Measurements from ENCODE around the gene EMILIN3.

The EMILIN3 gene

DNA sequence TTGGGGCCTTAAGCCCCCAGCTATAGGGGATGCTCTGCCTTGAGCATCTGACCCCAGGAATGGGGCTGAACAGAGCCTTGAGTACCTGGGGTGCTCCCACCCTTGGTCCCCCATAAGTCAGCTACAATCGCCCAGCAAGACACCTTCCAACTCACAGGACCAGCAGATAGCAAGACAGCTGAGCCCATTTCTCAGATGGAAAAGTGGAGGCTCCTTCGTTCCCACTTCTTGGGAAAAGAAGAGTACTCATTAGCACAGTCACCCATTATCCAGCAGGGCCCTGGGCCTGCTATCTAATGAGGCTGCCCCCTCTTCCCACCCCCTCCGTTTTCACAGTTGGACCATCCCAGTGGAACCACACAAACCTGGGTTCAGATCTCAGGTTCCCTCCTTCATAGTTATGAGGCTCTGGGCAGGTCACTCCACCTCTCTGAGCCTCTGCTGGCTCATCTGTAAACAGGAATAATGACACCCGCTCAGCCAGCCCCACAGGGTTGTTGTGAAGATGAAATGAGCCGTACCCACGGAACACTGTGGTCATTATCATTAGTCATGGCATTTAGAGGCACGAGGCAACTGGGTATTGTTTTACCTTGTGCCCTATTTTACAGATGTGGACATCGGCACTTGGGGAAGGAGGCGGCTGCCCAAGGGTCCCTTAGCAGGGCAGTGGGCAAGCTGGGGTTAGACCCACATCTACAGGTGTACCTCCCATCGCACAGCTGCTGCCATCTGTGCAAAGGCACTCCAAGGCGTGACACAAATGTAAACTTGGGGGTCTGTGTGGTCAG, 21.5 kb downstream of the EMILIN3 start:
- DNase-seq: no peak

DNA sequence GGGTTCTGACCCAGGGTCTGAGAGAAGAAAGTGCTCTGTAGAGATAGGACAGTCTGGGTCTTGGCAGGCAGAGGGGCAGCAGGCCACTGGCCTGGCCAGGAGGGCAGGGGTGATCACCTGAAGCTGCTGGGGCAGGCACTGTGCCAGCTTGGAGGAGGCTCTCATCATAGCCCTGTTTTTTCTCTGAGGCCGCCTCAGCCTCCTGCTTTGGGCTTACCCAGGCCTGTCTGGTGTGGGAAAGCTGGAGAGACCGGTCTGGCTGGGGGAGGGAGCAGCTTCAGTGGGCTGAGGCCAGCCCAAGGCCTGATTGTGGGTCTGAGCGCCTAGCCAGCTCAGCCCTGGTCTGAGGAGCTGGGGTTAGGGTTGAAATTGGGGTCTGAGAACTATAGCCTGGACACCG, 22.1 kb downstream of the EMILIN3 start:
- no peak for DNase-seq

DNA sequence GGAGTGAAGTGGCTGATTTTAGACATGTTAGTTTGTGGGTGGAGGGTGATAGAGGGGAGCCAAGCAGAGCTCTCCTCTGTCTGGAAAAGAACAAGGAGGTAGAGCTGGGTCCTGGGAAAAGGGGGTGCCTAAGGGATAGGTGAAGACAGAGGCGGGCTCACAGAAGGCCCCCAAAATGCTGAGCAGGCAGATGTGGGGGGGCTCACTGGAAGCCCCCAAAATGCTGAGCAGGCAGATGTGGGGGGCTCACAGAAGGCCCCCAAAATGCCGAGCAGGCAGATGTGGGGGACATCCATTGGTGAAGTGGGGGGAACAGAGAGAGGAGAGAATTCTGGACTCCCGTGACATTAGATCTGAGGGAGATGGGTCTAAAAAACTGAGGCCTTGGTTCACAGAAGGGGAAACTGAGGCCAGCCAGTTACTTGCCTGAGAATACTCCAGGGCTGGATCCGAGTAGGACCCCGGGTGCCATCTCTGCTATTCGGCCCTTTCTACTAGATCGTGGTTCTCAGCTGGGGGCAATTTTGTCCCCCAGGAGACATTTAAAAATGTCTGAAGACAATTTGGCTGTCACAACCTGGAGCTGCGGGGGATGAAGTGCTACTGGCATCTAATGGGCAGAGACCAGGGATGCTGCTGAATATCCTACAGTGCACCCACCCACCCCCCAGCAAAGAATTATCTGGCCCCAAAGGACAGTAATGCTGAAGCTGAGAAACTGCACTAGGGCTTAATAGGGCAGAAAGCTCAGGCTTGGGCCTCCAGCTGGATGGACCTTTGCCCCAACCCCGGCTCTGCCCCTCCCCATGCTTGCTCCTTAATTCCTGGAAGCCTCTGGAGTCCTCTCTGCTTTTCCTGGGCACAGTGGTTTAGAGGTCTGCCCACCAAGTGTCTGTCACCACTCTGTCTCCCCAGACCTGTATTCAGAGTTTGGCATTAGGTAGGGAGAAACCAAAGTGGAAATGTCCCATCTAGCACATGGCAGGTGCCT, 23.8 kb downstream of the EMILIN3 start:
- no peak for DNase-seq

DNA sequence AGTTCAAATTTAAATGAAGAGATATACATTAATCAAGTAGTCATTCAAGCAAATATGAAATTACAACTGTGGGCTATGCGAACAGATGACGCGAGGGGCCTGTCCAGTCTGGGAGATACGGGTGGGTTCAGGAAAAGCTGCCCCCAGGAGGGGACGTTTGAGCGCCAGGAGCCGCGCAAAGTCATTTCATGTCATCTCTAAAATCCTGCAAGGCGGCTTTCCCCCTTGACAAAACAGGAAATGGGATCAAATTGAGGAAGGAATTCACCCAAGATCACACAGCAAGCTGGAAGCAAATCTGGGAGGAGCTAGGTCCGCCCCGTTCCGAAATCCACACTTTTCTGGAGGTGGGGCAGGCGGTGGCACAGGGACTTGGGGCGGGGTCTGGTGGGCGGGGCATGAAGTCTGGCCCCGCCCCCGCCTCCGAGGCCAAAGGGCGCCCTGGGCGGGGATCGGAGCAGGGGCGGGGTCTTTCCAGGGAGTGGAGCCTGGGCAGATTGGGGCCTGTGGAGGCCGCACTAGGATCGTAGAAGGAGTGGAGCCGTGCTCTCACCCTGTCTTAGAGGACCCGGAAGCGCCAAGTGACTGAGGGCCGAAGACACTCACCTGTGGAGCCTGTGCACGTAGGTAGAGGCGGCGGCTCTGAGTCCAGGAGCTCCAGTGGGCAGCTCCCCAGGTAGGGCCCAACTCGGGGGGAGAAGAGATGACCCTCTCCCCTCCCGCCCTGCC, 26.1 kb downstream of the EMILIN3 start, which contains the start of gene LPIN3:
TSS of gene LPIN3 (plus strand) at position 495 of the 729 bp plus-strand sequence. CDS start 4,983 bp downstream, outside the sequence.
- peak; percentile 51 to 69 for DNase-seq

DNA sequence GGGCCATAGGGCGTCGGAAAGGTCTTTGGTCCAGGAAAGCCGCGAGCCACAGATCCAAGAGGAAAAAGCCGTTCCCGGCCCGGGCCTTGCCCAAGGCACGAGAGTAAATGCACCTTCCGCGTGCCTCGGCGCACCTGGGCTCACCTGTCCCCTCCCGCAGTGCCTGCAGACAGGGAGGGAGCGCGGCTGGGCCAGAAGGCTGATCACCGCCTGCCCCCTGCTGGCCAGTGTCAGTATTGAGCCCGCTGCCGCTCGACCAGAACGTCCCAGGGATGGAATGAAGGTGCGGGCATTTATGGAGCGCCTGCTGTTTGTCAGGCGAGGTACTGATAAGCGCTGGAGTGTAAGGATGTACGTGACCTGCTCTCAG, 26.7 kb downstream of the EMILIN3 start:
- DNase-seq: peak; percentile 19 to 58

DNA sequence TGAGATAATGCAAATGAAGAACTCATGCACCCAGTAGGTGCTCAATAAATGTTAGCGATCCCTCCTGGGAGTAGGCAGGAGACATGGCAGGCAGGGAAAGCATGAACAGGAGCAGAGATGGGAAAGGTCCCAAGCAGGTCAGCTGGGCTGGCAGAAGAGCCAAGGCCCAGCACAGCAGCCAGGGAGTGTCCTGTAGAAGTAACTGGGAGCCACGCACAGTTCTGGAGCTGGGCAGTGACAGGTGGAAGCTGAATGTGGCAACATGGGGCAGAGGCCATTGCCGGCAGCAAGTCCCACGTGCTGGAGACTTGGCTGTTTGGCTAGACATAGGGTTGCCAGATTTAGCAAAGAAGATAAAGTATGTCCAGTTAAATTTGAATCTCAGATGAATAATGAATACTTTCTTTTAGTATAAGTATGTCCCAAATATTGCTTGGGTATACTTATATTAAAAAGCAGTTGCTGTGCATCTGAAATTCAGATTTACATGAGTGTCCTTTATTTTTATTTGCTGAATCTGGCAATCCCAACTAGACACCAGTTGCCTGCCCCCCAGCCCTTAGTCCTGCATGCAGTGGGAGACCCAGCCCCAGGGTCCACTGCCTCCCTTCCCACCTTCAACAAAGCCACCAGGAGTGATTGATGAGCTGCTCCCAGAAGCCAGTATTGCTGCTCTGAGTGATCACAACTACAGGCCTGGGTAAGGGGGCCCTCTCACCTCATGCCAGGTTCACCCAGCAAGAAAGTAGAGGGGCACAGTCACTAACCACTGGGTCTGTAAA, 29.7 kb downstream of the EMILIN3 start:
- DNase-seq: no peak

DNA sequence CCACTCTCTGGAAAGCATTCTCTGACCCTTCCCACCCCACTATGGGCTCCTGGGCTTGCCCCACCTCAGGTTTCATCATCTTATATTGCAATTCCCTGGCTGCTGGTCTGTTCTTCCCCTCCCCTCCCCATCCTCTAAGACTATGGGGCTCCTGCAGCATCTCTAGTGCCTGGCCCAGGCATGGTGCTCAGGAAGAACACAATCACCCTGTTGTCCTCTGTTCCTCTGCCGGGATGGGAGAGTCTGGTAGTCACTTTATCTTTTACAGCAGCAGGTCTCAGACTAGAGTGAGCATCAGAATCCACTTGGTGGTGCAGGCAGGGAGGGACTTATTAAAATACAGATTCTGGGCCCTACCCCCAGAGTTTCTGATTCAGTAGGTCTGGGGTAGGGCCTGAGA, 31.0 kb downstream of the EMILIN3 start:
- no peak for DNase-seq

DNA sequence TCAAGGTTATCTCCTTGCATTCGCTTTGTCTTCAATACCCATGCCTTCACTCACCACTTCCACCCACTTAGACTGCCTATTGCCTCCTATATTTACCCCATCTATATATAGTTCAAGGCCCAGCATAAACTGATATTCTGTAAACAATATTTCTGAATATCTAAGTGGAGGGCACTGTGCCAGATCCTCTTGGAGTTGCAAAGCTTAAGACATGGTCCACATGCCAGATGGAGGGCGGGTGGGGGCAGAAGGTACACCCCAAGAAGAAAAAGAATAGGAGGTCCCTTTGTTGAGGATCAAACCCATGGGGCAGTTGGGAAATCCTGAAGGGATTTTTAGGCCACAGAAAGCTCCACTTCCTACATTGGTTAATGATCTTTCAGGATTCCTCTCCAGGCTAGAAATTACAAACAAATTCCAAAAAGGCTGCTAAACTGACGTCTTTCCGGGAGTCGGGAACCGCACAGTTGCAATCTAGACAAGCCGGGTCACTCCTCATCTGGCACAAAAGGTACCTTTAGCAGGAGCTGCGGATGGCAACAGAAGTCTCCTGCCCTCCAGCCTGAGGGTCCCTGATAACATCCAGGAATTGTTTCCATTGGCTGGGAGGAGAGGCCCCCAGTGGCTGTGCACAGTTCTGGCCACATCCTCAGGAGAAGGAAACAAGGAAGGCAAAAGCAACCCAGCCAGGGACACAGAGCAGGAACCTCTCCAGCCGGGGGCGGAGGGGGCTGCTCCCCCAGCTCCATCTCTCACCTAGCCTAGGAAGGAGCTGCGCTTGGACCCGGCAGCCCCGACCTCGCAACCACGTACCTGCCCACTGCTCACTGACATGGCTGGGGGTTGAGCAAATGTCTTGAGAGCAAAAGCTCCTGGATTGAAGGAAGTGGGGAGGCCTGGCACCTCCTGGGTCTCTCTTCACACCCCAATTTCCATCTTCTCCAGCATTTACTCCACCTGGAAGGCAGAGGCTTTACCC, 31.9 kb downstream of the EMILIN3 start:
- no peak for DNase-seq

DNA sequence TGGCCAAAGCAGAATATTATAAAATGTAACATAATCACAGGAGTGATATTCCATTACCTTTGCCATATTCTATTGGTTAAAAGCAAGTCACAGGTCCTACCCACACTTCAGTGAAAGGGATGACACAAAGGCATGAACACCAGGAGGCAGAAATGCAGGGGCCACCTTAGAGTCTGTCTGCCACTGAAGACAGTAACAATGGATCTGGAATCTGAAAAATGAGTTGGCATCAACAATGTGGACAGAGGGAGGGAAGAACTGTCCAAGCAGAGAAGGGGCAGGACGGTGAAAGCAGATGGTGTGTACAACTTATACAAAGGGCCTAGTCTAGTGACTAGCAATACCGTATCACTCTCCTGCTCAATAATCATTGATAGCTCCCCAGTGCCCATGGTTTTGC, 32.6 kb downstream of the EMILIN3 start:
- no peak for DNase-seq

DNA sequence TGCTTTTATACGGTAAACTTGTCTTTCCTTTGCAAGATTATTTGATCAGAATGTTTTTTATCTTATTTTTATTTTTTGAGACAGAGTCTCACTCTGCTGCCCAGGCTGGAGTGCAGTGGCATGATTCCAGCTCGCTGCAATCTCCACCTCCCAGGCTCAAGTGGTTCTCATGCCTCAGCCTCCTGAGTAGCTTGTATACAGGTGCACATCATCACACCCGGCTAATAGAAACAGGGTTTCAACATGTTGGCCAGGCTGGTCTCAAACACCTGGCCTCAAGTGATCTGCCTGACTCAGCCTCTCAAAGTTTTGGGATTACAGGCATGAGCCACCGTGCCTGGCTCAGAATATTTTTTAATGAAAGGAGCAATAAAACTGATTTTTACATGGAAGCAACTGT, 34.9 kb downstream of the EMILIN3 start:
- no peak for DNase-seq

DNA sequence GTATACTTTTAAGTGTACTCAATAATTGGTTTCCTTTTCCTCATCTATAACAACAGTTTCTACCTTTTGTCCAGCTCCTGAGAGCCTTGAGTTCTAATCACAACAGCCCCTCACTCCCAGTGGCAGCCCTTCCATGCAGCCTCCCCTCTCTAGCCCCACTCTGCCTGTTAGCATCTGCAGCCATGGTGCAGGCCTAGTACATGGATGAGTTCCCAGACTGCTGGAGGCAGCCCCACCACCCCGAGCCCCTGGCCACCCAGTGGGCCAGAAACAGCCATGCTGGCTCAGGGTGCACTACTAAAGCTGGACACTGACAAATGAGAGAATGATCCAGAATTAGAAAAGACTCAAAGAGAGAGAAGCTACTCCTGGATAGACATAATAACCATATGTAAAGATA, 35.7 kb downstream of the EMILIN3 start:
- DNase-seq: no peak

DNA sequence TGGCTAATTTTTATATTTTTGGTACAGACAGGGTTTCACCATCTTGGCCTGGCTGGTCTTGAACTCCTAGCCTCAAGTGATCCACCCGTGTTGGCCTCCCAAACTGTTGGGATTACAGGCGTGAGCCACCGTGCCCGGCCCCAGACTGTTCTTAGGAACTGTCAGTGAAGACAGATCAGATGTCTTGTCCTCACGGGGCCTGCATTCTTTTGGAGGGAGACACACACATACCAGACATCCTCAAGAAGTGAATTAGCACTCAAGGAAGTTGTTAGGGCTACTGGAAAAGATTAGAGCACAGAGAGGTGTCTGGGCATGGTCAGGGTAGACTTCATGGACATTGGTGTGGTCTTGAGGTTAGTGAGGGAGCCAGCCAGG, 36.3 kb downstream of the EMILIN3 start:
- no peak for DNase-seq

DNA sequence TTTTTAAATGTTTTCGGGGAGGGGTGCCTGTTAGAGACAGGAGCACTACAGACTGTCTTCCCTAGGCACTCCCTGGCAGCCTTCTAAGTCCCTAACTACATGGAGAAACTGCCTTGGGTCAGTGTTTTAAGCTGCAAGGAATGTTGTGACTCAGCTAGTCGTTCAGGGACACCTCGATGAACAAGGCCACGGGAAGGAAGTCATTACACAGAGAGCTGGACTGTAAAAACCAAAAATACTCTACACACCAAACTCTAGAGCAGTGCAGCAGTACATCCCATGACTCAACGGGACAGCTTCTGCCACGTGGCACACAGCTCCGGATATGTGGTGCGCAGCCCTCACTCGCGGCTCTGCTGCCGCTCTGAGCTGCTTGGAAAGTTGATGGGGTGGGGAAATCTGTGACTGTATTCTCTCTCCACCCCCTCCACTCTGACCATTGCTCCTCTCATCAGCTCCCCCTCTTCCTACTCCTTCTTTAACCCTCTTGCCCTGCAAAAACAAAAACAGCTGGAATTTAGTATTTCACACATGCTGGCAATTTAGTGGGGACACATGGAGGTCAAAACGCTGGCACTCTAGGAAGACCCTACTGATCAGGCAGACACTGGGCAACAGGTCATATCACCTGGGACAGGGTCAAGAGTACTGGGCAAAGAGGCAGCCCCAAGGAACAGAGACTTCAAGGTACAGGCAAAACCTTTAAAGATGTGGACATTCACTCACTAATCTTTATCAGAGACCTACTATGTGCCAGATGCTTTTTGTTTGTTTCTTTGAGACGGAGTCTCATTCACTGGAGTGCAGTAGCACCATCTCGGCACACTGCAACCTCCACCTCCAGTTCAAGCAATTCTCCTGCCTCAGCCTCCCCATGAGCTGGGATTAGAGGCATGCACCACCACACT, 36.9 kb downstream of the EMILIN3 start:
- no peak for DNase-seq

DNA sequence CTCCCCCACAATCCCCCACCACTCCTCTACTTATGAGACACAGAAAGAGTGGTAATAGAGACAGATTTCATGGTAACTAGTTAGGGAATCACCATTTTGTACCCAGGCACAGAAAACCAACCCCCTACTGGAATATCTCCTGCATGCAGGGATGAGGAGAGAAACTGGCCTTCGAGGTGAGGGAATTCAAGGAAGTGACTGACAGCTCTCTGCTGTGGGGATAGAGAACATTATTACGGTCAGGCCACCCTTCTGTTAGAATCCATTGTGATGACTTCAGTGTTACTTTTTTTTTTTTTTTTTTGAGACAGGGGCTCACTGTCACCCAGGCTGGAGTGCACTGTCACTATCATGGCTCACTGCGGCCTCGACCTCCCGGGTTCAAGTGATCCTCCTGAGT, 39.4 kb downstream of the EMILIN3 start:
- no peak for DNase-seq

DNA sequence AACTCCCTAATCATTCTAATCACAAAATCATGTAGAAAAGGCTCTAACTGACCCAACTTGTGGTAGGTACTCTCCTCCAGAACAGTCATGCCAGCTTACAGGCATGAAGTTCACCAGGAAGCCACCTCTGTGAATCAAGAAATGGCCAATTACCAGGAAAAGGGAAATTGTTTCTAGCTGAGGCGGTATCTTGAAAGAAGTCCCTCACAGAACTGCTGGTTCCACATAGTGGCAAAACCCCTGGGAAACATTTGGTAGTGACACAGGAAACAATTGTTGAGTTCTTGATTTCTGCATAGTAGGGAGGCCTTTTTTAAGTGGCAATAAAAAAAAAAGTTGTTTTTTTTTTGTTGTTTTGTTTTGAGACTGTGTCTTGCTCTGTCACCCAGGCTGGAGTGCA, 45.6 kb downstream of the EMILIN3 start:
- no peak for DNase-seq

DNA sequence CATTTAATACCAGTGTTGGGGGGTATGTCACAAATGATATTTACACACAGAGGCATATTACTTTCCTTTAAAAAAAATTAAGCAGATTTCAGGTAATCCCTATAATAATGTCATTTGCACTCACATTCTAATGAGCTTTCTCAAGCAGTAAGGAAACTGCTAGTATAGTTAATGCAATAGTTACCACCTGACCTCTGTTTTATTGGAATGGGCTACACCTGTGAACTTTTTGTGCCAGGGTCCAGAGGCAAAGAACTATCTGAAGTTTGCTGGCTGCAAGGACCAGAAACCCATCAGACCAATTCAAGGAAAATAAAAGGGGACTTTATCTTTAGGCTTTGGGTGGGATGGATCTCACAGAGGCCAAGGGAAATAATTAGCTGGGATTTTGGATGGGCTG, 46.2 kb downstream of the EMILIN3 start:
- no peak for DNase-seq

DNA sequence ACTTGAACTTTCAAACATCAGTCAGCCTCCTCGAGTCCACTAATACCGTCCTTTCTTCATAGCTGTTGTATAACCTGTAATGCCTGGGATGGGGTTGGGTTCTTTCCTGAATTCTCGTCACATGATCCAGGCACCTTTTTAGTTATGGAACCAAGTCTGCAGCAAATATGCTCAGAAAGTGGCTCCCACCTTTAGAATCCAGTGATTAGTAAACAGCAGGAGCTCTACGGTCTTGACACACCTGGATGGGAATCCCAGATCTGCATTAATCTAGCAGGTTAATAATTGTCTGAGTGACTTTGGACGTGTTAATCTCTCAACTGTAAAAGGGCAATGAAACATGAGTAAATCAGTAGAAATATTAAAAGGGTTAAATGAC, 48.4 kb downstream of the EMILIN3 start:
- DNase-seq: peak in 1 of 2 experiments; percentile 40

DNA sequence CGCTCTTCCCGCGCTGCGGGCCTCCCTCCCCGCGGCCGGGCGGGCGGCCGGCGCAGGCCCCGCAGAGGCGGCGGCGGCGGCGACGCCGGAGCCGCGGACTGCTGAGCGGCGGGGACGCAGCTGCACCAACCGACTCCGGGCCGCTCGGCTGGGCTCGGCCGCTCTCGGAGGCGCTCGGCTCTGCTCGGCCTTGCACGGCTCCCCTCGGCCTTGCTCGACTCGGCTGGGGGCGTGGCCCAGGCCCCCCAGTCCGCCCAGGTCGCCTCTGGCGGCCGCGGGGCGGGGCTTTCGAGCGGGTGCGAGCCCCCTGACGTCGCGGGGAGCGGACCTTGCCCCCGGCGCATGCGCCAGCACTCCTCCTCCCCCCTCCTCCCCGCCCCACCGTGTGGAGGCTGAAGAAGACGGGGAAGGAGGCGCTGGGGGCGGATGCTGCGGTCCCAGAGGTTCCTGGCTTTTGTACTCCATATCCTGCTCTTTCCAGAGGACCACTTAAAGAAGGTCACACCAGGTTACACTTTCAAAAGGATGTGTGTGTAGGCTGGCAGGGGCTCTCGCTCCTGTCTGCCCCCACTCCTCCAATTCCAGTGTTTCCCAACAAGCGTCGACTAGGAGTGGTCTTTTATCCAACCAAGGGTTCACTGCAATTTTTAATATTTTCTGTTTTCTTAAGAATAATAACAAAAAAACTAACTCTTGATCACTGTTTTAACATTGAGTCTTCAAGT, 48.9 kb downstream of the EMILIN3 start, which contains the start of gene ZHX3:
TSS of gene ZHX3 (minus strand) at position 186 of the 725 bp plus-strand sequence. CDS start 112,815 bp downstream, outside the sequence.
- peak; percentile 95 to 99 for DNase-seq
